Transverse colon (tissue), 4 donors: ENCODE measurements around the gene APCDD1.

Source experiments
- EP300 ChIP-seq: sonication (generic); formaldehyde crosslinking; IDR thresholded peaks from one replicate; pipeline ENCODE4 v1.6.1; 2017; ENCODE audit warnings: antibody characterized with exemption, low read depth
- POLR2A ChIP-seq: fragments of 450-650 bp; IDR thresholded peaks from one replicate; pipeline ENCODE4 v1.6.1; 2016; ENCODE audit warnings: antibody characterized with exemption, mild to moderate bottlenecking, moderate library complexity
- POLR2AphosphoS5 ChIP-seq, 3 donors: sonication (generic); formaldehyde crosslinking; IDR thresholded peaks; one replicate each; pipeline ENCODE4 v1.6.1; 2016; ENCODE audit warnings: antibody characterized with exemption in 3 of 3
- TF ChIP-seq, protein P1 (sequence below), 5 experiments: fragments of 200-600 bp in 3 of 5; fragments of 450-650 bp in 2 of 5; sonication (generic) in 3 of 5; IDR thresholded peaks; 1 replicate in 2 of 5; 2 replicates in 3 of 5; pipeline ENCODE4 v1.5.1; 2016 to 2017; ENCODE audit warnings: antibody characterized with exemption in 5 of 5, inconsistent platforms in 3 of 5, mild to moderate bottlenecking in 2 of 5, moderate library complexity in 1 of 5

DNA sequence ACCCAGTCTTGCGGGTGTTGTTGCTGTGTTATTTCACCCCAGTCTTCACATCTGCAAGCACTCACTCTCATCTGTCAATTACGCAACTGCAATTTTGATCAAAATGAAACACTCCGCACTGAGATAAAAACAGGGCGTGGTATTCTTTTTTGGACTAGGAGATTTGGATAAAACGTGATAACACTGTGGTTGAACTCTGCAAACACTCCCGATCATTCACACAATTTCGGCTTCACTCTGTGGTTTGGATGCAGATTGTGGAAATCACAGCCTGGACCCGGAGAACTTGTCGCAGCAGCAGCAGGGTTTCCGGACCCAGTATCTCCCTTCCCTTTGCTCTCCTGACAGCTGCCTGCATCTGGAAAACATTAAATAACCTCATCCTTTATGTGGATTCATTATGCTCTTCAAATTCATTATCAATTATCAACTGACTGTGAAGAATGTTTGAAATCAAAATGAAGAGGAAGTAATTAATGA, 49.4 kb upstream of the APCDD1 start:
- TF ChIP-seq POLR2A (no peak), POLR2AphosphoS5 (IDR thresholded peaks at IDR 0.05) (no peak), EP300 (no peak)
- TF ChIP-seq, protein P1, sequence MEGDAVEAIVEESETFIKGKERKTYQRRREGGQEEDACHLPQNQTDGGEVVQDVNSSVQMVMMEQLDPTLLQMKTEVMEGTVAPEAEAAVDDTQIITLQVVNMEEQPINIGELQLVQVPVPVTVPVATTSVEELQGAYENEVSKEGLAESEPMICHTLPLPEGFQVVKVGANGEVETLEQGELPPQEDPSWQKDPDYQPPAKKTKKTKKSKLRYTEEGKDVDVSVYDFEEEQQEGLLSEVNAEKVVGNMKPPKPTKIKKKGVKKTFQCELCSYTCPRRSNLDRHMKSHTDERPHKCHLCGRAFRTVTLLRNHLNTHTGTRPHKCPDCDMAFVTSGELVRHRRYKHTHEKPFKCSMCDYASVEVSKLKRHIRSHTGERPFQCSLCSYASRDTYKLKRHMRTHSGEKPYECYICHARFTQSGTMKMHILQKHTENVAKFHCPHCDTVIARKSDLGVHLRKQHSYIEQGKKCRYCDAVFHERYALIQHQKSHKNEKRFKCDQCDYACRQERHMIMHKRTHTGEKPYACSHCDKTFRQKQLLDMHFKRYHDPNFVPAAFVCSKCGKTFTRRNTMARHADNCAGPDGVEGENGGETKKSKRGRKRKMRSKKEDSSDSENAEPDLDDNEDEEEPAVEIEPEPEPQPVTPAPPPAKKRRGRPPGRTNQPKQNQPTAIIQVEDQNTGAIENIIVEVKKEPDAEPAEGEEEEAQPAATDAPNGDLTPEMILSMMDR (IDR thresholded peaks at IDR 0.05): no peak
